Fibroblast of pulmonary artery (primary cell): ENCODE results near the gene AFTPH.

ENCODE experiments used
- DNase-seq: peaks from one replicate; pipeline ENCODE4 v3.0.0-alpha.2; 2010; ENCODE audit warnings: low read depth
- H3K4me3 ChIP-seq: replicated peaks from 2 replicates; pipeline ENCODE4 v1.5.1; 2011; ENCODE audit warnings: low read depth, mild to moderate bottlenecking, control low read depth, low read length, moderate library complexity
- TF ChIP-seq, protein P1 (sequence below): IDR thresholded peaks from 2 replicates; pipeline ENCODE4 v1.5.1; 2011; ENCODE audit warnings: mild to moderate bottlenecking, control low read depth, low read length, inconsistent platforms; ENCODE audit errors: missing control alignments

AFTPH gene

DNA sequence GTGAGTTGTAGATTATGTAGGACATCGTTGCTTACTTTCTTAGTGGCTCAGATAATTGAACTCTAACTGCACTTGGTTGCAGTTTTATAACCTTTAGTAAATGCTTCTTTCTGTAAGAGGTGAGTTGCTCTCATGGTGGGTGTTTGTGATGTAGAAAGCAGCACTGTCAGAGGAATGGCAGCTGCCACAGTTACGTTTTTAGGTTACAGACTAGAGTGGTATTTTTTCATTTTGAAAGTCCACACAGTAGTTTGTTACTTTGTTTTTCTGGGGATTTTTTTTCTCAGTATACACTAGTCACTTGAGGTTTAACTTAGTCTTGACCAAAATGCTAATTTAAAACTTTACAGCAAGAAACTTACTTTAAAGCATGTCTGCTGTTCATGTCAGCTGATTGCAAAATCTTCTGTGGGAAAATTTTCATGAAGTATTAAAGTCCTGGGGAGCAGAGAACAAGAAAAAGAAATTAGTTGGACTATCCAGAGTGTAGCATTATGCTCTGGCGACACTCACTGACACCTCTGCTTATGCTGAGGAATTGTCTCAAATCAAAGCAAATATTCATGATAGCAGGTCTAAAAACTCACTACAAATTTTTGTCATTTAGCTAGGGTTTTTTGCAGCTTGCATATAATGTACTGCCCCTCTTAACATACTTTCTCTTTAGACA lies 14.8 kb downstream of the AFTPH start:
- no peak overlapping the region for H3K4me3 ChIP-seq
- no peak for DNase-seq

DNA sequence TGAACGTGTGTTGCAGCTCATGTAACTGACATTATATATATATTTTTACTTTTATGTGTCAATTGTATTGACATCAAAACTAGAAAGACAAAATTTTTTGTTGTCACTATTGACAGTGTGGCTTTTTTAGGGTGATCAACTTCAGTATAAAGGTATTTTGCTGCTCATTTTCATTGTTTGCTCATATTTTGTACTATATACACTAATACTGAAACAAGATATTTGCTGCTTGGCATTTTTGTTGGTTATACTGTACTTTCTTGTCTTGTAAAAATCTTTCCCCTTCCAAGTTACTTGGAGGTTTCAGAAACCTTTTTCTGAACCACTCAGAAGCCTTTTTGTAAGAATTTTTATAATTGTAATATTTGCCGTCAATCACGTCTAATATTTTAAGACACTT lies 16.5 kb downstream of the AFTPH start:
- DNase-seq, result no peak
- TF ChIP-seq, protein P1, sequence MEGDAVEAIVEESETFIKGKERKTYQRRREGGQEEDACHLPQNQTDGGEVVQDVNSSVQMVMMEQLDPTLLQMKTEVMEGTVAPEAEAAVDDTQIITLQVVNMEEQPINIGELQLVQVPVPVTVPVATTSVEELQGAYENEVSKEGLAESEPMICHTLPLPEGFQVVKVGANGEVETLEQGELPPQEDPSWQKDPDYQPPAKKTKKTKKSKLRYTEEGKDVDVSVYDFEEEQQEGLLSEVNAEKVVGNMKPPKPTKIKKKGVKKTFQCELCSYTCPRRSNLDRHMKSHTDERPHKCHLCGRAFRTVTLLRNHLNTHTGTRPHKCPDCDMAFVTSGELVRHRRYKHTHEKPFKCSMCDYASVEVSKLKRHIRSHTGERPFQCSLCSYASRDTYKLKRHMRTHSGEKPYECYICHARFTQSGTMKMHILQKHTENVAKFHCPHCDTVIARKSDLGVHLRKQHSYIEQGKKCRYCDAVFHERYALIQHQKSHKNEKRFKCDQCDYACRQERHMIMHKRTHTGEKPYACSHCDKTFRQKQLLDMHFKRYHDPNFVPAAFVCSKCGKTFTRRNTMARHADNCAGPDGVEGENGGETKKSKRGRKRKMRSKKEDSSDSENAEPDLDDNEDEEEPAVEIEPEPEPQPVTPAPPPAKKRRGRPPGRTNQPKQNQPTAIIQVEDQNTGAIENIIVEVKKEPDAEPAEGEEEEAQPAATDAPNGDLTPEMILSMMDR, result no peak

More for the DNA sequence above, 14.8 kb downstream of the AFTPH start:
- TF ChIP-seq, protein P1, result no peak

DNA sequence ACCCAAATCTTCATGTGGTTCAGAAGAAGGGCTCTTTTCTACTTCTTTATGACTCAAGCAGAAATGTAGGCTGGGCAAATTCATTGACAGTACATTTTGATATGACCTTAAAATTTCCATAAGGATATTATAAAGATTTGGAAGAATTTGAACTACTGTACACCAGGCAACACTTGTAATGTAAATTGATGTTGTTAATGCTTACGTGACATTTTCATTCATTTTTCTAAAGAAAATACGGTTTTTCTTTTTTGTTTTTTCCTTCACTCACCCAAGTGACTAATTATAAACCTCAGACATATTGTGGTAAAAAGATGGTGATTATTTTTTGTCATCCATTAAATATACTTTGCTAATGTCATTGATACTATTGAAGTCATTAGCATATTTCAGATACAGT lies 17.4 kb downstream of the AFTPH start:
- no peak overlapping the region for H3K4me3 ChIP-seq
- no peak for DNase-seq
- TF ChIP-seq, protein P1, result no peak

More for the DNA sequence above, 16.5 kb downstream of the AFTPH start:
- no peak overlapping the region for H3K4me3 ChIP-seq

DNA sequence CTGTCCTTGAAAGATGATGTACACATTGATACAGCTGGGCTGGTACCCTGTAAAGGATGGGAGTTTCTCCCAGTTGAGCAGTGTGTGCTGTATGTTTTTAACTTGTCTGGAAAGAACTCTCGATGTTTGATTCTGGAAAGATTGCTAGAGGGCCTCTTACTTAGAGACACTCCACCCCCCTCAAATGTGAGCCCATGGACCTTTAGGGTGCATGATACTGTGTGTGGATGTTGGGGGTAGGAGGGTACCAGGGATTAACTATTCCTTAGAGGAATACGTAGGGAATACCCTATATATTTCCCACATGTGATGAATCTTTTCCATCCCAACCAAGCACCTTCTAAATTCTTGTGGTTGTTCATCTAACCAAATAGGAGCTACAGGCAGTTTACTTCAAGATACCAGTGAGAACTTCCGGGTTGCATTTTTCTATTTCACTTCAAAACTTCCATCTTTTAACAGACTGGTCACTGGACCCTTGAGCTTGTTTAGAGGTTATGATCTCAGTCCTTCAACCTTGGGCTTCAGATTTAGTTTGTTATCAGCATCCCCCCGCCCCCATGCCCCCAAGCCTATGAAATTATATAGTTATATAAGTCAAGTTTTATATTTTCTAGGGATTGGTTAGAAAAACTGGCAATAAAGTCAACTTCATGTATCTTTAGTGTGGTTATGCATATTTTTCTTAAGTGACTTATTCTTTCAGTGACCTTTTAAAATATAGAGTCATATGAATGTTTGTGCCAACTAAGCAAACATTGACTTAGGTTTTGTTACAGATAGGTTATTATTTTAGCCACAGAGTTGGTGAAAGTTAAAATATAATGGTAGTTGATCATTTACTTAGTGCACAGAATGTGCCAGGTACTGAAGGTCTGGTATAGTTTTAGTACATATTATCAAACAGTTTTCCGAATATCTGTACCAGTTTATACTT lies 18.2 kb downstream of the AFTPH start:
- no peak overlapping the region for H3K4me3 ChIP-seq
- DNase-seq, result no peak
- TF ChIP-seq, protein P1, result no peak

DNA sequence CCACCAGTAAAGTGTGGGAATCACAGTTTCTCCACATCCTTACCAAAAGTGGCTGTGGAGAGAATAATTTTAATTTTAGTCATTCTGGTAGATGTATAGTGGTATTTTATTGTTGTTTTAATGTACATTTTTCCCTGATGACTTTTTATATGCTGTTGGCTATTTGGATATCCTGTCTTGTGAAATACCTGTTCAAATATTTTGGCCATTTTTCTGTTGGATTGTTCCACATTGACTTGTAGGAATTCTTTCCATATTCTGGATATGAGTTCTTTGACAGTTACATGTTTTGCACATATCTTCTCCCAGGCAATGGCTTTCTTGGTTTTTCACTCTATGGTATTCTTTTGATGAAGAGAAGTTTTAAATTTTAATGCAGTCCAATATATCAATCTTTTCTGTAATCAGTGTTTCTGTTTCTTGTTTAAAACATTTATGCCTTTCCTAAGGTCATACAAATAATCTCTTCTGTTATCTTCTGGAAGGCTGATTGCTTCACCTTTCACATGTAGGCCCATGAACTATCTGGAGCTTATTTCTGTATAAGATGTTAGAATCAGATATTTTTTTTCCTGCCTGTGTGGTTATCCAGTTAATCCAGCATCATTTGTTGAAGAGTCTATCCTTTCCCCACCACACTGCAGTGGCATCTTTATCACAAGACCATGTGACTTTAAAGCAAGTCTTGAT lies 19.0 kb downstream of the AFTPH start:
- DNase-seq, result peak; percentile 29
- no peak overlapping the region for H3K4me3 ChIP-seq
- TF ChIP-seq, protein P1, result no peak

DNA sequence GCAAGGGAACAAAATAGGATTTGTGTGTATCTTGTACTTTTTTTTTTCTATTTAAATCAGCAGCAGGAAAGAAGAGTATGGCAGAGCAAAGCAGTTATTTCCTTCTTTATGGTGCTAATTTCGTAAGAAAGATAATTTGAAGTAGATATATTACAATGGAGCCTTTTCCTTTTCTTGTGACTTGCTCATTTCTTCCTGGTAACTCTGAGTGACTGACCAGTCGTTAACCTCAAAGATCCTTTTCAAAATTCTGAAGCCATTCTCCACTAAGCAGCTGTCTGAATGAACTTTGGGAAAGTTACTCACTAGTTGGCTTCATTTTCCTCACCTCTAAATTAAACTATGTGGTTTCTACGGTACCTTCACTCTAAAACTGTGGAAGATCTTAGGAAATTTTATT lies 24.6 kb downstream of the AFTPH start:
- DNase-seq, result no peak
- H3K4me3 ChIP-seq, result no peak overlapping the region
- TF ChIP-seq, protein P1, result no peak
